Mononuclear cell (primary cell): ENCODE measurements around the gene TLE4. TPM values are rescaled to one million over a fixed set of nuclear protein-coding genes. Genes with fewer than 3 reads are reported as not detected.
"Not testable (repeated sequence)": the region's sequence is repeated elsewhere in the genome, so short reads cannot be mapped to it uniquely, and the experiment has no call there.

Experiments used
- H3K27me3 ChIP-seq: 2 replicates; pipeline ENCODE4 v1.6.0; 2011; ENCODE audit warnings: low read length, control low read depth; ENCODE audit not compliant: insufficient read depth
- H3K4me1 ChIP-seq: 2 replicates; pipeline ENCODE4 v1.5.1; 2011; ENCODE audit warnings: mild to moderate bottlenecking, low read length, control low read depth; ENCODE audit not compliant: insufficient read depth
- H3K4me3 ChIP-seq: 2 replicates; pipeline ENCODE4 v1.5.1; 2011; ENCODE audit warnings: mild to moderate bottlenecking, low read length, moderate library complexity
- H3K9me3 ChIP-seq: 2 replicates; pipeline ENCODE4 v1.5.1; 2011; ENCODE audit warnings: low read depth, mild to moderate bottlenecking, control low read depth, low read length
- total RNA-seq: library from RNA; depleted of rRNA; stranded (reverse); fragments of >200 nt; gene quantifications from one replicate; pipeline ENCODE4 v1.2.3, GENCODE V29; 2012

Gene TLE4
- total RNA-seq, 1 donor = 150 TPM

- no peaks in the 10 kb centered on the region for H3K9me3 ChIP-seq
- H3K4me3 ChIP-seq = no peak overlapping the region
- peaks cover under 1% of the 10 kb centered on the region for H3K4me1 ChIP-seq
- H3K27me3 ChIP-seq = no peaks in the 10 kb centered on the region
Observed at GRCh38 chr9:79707589-79707988, 135.8 kb downstream of the TLE4 start.

GRCh38 chr9:79708541-79708940, 136.8 kb downstream of the TLE4 start:
- Histone ChIP-seq H3K4me3 (no peak overlapping the region), H3K4me1 (no peaks in the 10 kb centered on the region), H3K9me3 (no peaks in the 10 kb centered on the region)

GRCh38 chr9:79709743-79710674, 138.2 kb downstream of the TLE4 start:
- Histone ChIP-seq H3K4me3 (no peak overlapping the region), H3K4me1 (no peaks in the 10 kb centered on the region), H3K27me3 (no peaks in the 10 kb centered on the region), H3K9me3 (no peaks in the 10 kb centered on the region)

More at GRCh38 chr9:79708541-79708940, 136.8 kb downstream of the TLE4 start:
- H3K27me3 ChIP-seq = no peaks in the 10 kb centered on the region

DNA sequence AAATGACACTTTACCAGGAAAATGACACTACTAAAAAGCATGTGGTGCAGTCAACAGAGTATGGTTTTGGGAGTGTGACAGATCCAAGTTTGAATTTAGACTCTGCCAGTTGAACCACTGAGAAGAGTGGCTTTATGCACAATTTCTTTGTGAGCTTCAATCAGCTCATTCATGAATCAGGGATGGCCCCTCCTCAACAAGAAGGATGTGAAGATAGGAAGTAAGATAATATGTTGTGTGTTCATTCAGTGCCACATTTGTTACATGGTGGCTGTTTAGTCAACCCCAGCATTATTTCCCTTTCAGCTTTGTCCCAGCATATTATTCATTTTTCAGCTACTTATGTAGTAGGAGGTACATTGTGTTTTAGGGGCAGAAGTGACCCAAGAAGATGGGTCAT, 140.1 kb downstream of the TLE4 start:
- Histone ChIP-seq H3K9me3 (no peaks in the 10 kb centered on the region), H3K27me3 (no peaks in the 10 kb centered on the region), H3K4me1 (no peaks in the 10 kb centered on the region), H3K4me3 (no peak overlapping the region)

DNA sequence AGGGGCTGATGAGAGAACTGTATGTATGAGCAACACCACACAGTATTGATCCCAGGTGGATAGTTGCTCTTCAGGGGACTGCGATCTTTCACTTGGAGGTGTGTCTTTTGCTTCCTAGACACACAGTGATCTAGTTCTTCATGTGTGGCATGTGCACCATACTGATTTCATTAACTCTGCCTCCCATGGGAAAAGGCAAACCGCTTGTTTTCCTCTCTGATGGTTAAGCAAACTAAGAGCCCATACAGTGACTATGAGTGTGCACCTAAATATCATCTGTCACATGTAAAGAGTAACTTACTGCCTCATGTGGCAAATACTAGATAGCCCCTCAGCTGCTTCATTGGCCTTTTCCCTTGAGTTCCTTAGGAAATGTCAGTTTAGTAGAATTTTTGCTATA, 147.3 kb downstream of the TLE4 start:
- no peak overlapping the region for H3K4me3 ChIP-seq
- H3K27me3 ChIP-seq = no peaks in the 10 kb centered on the region
- no peaks in the 10 kb centered on the region for H3K4me1 ChIP-seq
- no peaks in the 10 kb centered on the region for H3K9me3 ChIP-seq

DNA sequence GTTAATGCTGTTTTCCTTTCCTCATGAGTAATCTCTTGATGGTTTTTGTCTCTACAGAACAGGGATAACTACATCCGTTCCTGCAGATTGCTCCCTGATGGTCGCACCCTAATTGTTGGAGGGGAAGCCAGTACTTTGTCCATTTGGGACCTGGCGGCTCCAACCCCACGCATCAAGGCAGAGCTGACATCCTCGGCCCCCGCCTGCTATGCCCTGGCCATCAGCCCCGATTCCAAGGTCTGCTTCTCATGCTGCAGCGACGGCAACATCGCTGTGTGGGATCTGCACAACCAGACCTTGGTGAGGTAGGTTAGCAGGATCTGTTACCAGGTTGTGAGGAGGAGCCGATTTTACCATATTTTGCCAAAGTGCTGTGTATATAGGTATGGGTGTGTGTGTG, 148.2 kb downstream of the TLE4 start:
- Histone ChIP-seq H3K4me1 (no peaks in the 10 kb centered on the region), H3K9me3 (no peaks in the 10 kb centered on the region), H3K4me3 (no peak overlapping the region), H3K27me3 (no peaks in the 10 kb centered on the region)

GRCh38 chr9:79731171-79731890, 159.6 kb downstream of the TLE4 start:
- H3K9me3 ChIP-seq = no peaks in the 10 kb centered on the region
- no peak overlapping the region for H3K4me3 ChIP-seq
- H3K4me1 ChIP-seq = no peaks in the 10 kb centered on the region
- no peaks in the 10 kb centered on the region for H3K27me3 ChIP-seq

GRCh38 chr9:79735023-79735779, 163.4 kb downstream of the TLE4 start:
- Histone ChIP-seq H3K4me1 (no peaks in the 10 kb centered on the region), H3K9me3 (no peaks in the 10 kb centered on the region), H3K4me3 (no peak overlapping the region), H3K27me3 (no peaks in the 10 kb centered on the region)

- H3K27me3 ChIP-seq = no peaks in the 10 kb centered on the region
- H3K4me3 ChIP-seq = no peak overlapping the region
- no peaks in the 10 kb centered on the region for H3K4me1 ChIP-seq
- H3K9me3 ChIP-seq = no peaks in the 10 kb centered on the region
Observed at GRCh38 chr9:79736051-79736450, 164.3 kb downstream of the TLE4 start.

DNA sequence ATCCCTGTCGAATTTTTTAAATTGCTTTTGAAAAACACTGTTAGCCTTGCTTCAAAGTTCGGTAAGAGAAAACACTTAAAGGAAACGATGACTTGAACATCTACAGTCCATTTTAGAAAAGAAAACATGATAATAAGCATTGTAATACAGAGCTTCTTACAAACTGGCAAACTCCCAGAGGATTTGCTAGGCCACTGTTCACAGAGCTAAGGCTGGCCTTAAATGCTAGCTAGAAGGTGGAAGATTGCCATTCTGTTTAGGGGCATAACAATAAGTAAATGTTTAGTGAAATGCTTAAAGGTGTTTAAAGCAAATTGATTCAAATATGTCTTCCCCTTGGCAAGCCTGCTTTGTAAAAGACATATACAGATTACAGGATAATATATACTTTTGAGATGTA, 169.6 kb downstream of the TLE4 start:
- H3K9me3 ChIP-seq = no peaks in the 10 kb centered on the region
- no peak overlapping the region for H3K4me3 ChIP-seq
- no peaks in the 10 kb centered on the region for H3K4me1 ChIP-seq
- H3K27me3 ChIP-seq = no peaks in the 10 kb centered on the region

- no peaks in the 10 kb centered on the region for H3K4me1 ChIP-seq
- no peaks in the 10 kb centered on the region for H3K9me3 ChIP-seq
- H3K27me3 ChIP-seq = no peaks in the 10 kb centered on the region
- H3K4me3 ChIP-seq = no peak overlapping the region
Observed at GRCh38 chr9:79742110-79742721, 170.5 kb downstream of the TLE4 start.

- H3K4me3 ChIP-seq = no peak overlapping the region
- H3K27me3 ChIP-seq = no peaks in the 10 kb centered on the region
- no peaks in the 10 kb centered on the region for H3K9me3 ChIP-seq
- H3K4me1 ChIP-seq = no peaks in the 10 kb centered on the region
Observed at GRCh38 chr9:79744521-79744920, 172.8 kb downstream of the TLE4 start.

- Histone ChIP-seq H3K4me1 (no peaks in the 10 kb centered on the region), H3K4me3 (no peak overlapping the region), H3K9me3 (no peaks in the 10 kb centered on the region), H3K27me3 (no peaks in the 10 kb centered on the region)
Observed at GRCh38 chr9:79745752-79746336, 174.1 kb downstream of the TLE4 start.

DNA sequence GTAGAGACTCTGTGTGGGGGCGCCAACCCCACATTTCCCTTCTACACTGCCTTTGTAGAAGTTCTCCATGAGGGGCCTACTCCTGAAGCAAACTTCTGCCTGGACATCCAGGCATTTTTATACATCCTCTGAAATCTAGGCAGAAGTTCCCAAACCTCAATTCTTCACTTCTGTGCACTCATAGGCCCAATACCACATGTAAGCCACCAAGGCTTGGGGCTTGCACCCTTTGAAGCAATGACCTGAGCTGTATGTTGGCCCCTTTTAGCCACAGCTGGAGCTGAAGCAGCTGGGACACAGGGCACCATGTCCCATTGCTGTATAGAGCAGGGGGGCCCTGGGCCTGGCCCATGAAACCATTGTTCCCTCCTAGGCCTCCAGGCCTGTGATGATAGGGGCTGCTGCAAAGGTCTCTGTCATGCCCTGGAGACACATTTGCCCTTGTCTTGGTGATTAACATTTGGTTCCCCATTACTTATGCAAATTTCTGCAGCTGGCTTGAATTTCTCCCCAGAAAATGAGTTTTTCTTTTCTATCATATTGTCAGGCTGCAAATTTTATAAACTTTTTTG, 180.2 kb downstream of the TLE4 start:
- not testable (repeated sequence) for H3K27me3 ChIP-seq, H3K4me1 ChIP-seq, H3K4me3 ChIP-seq, H3K9me3 ChIP-seq
